Activated naive CD4-positive, alpha-beta T cell treated with anti-CD3 and anti-CD28 coated beads for 36 hours (primary cell): ENCODE data around the gene SDK1. TPM values are rescaled to one million over a fixed set of nuclear protein-coding genes. Genes with fewer than 3 reads are reported as not detected.

Experiments
- CTCF ChIA-PET: fragments of 350-600 bp; sonication (Branson Sonifier 250); formaldehyde crosslinking; loops from one replicate; lab custom pipeline; 2021; ENCODE audit warnings: antibody characterized with exemption; lab: Charles Lee
- DNase-seq: peaks from one replicate; pipeline ENCODE4 v3.0.0-alpha.2; 2020
- H3K27ac Mint-ChIP-seq: one replicate; pipeline ENCODE4 v1.8.0; 2021; ENCODE audit warnings: mild to moderate bottlenecking, mixed read lengths
- H3K27me3 Mint-ChIP-seq: one replicate; pipeline ENCODE4 v1.8.0; 2021; ENCODE audit warnings: low read depth, mixed read lengths
- H3K36me3 Mint-ChIP-seq: one replicate; pipeline ENCODE4 v1.8.0; 2021; ENCODE audit warnings: low read depth, mixed read lengths
- H3K4me1 Mint-ChIP-seq: one replicate; pipeline ENCODE4 v1.8.0; 2021; ENCODE audit warnings: low read depth, mixed read lengths
- H3K4me3 Mint-ChIP-seq: one replicate; pipeline ENCODE4 v1.8.0; 2021; ENCODE audit warnings: mild to moderate bottlenecking, moderate library complexity, mixed read lengths
- H3K9me3 Mint-ChIP-seq: one replicate; pipeline ENCODE4 v1.8.0; 2021; ENCODE audit warnings: mixed read lengths
- intact Hi-C: fragments of 100-400 bp; cut with micrococcal nuclease; formaldehyde crosslinking; loops from one replicate; pipeline ENCODE4 v1.15.1; 2023
- total RNA-seq, 2 experiments: library from RNA; stranded (reverse); gene quantifications; one replicate each; pipeline ENCODE4 v1.2.3, GENCODE V29; 2021

The SDK1 gene
- total RNA-seq, 2 experiments from 2014 or later = 1.3 to 2.0 TPM

DNA sequence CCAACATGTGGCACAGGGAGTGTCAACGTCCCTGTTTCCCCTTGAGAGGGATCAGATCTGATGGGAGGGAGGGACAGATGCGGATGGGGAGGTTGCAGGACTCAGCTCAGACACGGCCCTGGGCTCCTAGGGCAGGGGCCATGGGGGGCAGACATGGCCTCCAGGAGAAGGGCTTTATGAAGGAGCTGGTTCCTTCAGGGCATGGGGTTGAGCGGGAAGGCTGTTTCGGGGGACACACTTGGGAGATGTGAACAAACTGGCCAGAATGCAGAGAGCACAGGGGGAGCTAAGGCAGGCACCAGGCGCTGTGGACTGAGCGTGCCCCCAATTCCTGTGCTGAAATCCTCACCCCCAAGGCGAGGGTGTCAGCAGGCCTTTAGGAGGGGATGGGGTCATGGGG, 799.1 kb downstream of the SDK1 start:
- Mint-ChIP-seq H3K4me3 (no peak overlapping the region), H3K4me1 (no peaks in the 10 kb centered on the region), H3K9me3 (no peaks in the 10 kb centered on the region), H3K27ac (no peak overlapping the region), H3K27me3 (no peaks in the 10 kb centered on the region), H3K36me3 (no peaks in the 10 kb centered on the region)
- intact Hi-C loops = no loop called here
- no peak for DNase-seq
- CTCF ChIA-PET = no interaction called here

DNA sequence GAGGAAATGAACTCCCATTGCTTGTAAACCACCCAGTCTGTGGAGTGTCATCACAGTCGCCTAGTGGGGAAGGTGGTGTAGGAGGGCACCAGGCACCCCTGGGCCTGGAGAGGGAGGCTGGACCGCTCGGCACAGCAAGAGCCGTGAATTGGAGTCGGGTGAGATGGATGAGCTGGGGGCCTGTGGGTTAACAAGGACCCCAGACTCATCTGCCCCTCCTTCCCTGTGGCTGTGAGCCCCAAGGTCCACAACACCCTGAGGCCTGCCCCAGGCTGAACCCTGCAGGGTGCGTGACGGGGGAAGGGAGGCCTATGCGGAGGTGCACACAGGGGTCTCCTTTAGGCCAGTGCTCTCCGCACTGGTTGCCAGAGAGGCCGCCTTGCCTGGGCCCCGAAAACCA, 799.6 kb downstream of the SDK1 start:
- Mint-ChIP-seq H3K4me1 (no peaks in the 10 kb centered on the region), H3K27me3 (no peaks in the 10 kb centered on the region), H3K9me3 (no peaks in the 10 kb centered on the region), H3K4me3 (no peak overlapping the region), H3K27ac (no peak overlapping the region), H3K36me3 (no peaks in the 10 kb centered on the region)
- CTCF ChIA-PET = no interaction called here
- intact Hi-C loops = no loop called here
- no peak for DNase-seq

DNA sequence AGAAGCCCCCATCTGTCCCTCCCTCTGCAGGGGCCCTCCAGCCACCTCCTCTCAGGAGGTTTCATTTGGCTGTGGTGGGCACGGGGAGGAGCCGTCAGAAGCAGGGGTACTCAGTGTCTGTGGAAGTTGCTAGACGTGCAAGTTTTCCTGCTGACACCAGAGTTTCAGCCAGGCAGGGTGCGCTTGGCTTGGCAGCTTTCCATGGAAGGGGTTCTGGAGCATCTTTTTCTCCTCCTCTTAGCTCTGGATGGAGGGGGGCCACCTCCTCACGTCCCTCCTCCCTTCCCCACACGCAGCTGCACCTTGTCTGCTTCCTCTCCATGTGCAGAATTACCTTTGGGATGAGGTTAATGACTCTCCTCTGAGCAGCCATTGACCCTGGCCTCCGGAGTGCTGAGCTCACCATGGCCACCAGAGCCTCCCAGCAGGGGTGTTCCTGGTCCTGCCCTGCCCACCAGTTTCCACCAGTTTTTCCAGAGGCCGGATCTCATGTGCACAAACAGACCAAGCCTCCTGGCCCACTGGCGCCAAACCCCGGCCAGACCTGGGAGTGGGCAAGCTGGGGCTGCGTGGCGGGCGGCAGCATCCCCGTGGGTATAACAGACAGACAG, 801.3 kb downstream of the SDK1 start:
- CTCF ChIA-PET = no interaction called here
- Mint-ChIP-seq H3K4me3 (no peak overlapping the region), H3K36me3 (no peaks in the 10 kb centered on the region), H3K27ac (no peak overlapping the region), H3K9me3 (no peaks in the 10 kb centered on the region), H3K4me1 (no peaks in the 10 kb centered on the region), H3K27me3 (no peaks in the 10 kb centered on the region)
- intact Hi-C loops = no loop called here
- no peak for DNase-seq

DNA sequence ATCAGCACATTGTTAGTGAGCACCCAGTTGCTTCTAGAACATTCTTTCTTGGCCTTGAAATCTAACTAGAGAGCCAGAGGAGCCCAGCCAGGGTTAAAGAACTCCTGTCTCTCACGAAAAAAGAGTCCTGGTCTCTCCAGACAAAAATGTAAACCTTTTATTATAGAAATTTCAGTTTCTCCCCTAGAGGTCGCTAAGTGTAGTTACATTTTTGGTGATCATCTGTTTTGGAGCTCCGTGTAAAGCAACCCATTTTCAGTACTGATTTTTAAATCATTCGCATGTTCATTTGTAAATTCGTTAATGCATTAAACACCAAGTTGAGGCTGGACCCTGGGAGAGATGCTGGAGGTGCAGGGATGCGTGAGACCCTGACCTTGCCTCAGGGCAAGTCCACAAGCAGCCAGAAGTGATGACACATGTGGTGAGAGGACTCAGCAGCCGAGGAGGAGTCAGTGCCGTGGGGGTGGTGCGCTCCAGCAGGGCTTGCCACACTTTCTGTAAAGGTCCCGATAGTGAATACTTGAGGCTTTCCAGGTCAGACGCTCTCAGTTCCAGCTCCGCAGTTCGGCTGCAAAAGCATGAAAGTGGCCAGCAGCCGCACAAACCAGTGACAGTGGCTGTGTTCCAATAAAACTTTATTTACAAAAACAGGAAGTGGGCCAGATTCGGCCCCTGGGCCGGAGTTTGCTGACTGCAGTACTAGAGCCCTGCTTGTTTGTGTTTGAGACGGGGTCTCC, 802.5 kb downstream of the SDK1 start:
- intact Hi-C loops = no loop called here
- Mint-ChIP-seq H3K4me3 (no peak overlapping the region), H3K4me1 (no peaks in the 10 kb centered on the region), H3K9me3 (no peaks in the 10 kb centered on the region), H3K27me3 (no peaks in the 10 kb centered on the region), H3K27ac (no peak overlapping the region), H3K36me3 (no peaks in the 10 kb centered on the region)
- DNase-seq = no peak
- CTCF ChIA-PET = interaction anchor here (0.5 to 0.9 kb wide), 3 partner anchors 37 to 1340 kb away, joined by 3 read pairs; no protein-coding TSS in a partner anchor

DNA sequence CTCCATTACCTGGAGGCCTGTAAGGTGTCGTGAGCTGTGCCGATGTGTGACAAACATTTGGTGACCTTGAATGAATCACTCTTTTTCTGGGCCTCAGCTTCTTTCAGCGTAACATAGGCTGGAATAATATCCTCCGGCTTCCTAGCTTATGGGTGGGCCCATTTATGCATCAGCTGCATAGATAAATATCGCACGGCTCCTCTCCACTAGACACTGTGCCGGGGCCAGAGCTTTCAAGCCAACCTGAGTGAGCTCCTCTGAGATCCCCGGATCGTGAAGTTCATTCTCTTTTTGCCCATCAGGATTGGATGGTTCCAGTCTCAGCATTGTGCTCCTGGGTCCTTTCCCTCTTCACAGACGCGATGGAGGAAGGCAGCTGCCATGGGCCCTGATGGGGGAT, 806.8 kb downstream of the SDK1 start:
- CTCF ChIA-PET = no interaction called here
- Mint-ChIP-seq H3K27ac (no peak overlapping the region), H3K4me3 (no peak overlapping the region), H3K9me3 (no peaks in the 10 kb centered on the region), H3K27me3 (no peaks in the 10 kb centered on the region), H3K36me3 (no peaks in the 10 kb centered on the region), H3K4me1 (no peaks in the 10 kb centered on the region)
- intact Hi-C loops = no loop called here
- no peak for DNase-seq

DNA sequence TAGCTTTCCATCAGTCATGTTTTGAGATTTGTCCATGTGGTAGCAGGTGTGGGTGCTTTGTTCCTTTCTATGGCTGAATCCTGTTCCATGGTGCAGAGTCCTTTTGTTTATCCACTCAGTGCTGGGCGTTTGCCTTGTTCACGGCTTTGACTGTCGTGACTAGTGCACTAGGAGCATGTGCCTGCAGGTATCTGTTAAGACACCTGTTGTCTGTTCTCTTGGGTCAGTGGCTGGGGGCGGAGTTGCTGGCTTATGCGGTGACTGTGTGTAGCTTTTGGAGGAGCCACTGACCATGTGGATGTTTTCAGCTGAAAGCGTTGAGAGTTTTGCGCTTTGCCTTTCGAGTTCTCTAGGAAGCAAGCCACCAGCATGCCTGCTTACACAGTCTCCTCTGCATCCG, 807.9 kb downstream of the SDK1 start:
- DNase-seq = no peak
- Mint-ChIP-seq H3K4me1 (no peaks in the 10 kb centered on the region), H3K4me3 (no peak overlapping the region), H3K36me3 (no peaks in the 10 kb centered on the region), H3K9me3 (no peaks in the 10 kb centered on the region), H3K27me3 (no peaks in the 10 kb centered on the region), H3K27ac (no peak overlapping the region)
- intact Hi-C loops = no loop called here
- CTCF ChIA-PET = no interaction called here

DNA sequence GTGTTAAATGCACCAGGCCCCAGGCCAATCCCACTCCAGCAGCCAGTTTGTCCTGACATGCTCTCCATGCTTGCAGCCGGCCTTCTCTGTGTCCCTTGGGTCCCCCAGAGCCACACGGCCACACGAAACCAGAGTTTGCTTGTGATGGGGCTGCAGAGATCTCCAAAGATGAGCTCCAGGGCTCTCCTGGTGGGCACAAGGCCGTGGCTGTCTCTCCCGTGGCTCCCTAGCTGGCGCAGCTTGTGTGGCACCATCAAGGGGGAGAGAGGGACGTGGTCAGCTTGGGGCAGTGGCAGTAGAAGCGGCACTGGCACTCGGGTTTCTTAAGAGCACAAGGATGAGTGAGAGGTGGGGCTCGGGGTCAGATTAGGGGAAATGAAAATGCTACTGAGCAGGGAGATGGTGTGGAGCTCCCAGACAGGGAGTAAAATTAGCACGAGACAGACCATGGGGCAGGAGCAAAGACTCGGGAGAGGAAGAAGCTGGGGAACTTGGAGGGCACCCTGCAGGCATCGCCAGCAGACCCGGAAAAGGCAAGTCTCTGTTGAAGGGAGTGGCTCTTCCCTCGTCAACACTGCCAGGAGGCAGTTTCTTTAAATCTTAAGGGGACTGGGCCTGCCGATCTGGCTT, 808.5 kb downstream of the SDK1 start:
- no peaks in the 10 kb centered on the region for H3K27me3 Mint-ChIP-seq
- no peaks in the 10 kb centered on the region for H3K36me3 Mint-ChIP-seq
- H3K4me1 Mint-ChIP-seq = no peaks in the 10 kb centered on the region
- CTCF ChIA-PET = interaction anchor here (0.5 kb wide), 1 partner anchor 24 kb away, joined by 3 read pairs; no protein-coding TSS in a partner anchor
- no peak overlapping the region for H3K4me3 Mint-ChIP-seq
- no peaks in the 10 kb centered on the region for H3K9me3 Mint-ChIP-seq
- H3K27ac Mint-ChIP-seq = no peak overlapping the region
- DNase-seq = no peak
- intact Hi-C loops = no loop called here

DNA sequence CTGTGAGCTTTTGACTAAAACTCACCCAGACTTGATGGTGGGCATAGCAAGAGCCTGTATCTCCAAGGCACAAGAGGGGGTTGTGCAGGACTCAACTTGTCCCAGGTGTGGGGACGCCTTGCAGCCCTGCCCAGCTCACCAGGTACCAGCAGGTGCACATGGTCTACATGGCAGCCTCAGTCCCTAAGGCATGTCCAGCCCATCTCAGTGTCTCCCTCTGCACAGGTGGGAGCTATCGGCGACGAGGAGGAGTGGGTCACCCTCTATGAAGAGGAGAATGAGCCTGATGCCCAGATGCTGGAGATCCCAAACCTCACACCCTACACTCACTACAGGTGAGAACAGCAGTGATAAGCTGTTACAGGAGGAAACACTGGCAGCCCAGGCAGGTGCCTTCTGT, 809.4 kb downstream of the SDK1 start:
- Mint-ChIP-seq H3K36me3 (no peaks in the 10 kb centered on the region), H3K4me3 (no peak overlapping the region), H3K9me3 (no peaks in the 10 kb centered on the region), H3K27ac (no peak overlapping the region), H3K4me1 (no peaks in the 10 kb centered on the region), H3K27me3 (no peaks in the 10 kb centered on the region)
- DNase-seq = no peak
- intact Hi-C loops = no loop called here
- CTCF ChIA-PET = interaction anchor here (0.5 kb wide), 1 partner anchor 25 kb away, joined by 3 read pairs; no protein-coding TSS in a partner anchor

DNA sequence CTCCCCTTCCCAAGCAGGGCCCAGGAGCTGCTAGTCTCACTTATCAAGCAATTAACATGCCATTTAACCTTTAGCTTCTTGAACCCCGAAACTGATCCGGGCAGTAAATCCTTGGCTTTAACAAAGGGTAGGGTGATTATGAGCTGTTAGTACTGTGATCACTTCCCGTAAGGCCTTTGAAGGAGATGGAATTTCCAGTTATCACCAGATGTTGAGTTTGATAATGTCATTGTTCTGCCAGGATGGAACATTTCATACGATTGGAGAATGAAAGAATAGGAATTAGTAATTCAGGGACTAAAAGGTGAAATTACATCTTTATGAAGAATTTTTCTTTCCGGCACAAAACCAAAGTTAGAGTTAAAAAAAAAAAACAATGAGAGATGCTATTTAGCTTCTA, 810.1 kb downstream of the SDK1 start:
- no peaks in the 10 kb centered on the region for H3K27me3 Mint-ChIP-seq
- no peak overlapping the region for H3K27ac Mint-ChIP-seq
- no peaks in the 10 kb centered on the region for H3K9me3 Mint-ChIP-seq
- CTCF ChIA-PET = no interaction called here
- H3K4me3 Mint-ChIP-seq = no peak overlapping the region
- no peaks in the 10 kb centered on the region for H3K4me1 Mint-ChIP-seq
- intact Hi-C loops = no loop called here
- no peak for DNase-seq
- no peaks in the 10 kb centered on the region for H3K36me3 Mint-ChIP-seq

DNA sequence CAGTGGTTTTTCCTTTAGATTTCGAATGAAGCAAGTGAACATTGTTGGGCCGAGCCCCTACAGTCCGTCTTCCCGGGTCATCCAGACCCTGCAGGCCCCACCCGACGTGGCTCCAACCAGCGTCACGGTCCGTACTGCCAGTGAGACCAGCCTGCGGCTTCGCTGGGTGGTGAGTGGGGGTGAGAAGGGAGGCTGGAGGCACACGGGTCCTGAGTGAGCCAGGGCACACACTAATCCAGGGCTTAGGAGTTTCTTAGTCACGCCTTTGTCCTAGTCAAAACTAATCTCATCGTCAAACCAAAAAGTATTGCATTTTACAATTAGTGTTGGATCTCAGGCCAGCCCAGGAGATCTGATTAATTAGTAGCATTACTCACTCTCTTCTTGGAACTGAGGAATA, 812.2 kb downstream of the SDK1 start:
- Mint-ChIP-seq H3K36me3 (no peaks in the 10 kb centered on the region), H3K4me3 (no peak overlapping the region), H3K9me3 (no peaks in the 10 kb centered on the region), H3K4me1 (no peaks in the 10 kb centered on the region), H3K27ac (no peak overlapping the region), H3K27me3 (no peaks in the 10 kb centered on the region)
- intact Hi-C loops = no loop called here
- CTCF ChIA-PET = no interaction called here
- DNase-seq = no peak

DNA sequence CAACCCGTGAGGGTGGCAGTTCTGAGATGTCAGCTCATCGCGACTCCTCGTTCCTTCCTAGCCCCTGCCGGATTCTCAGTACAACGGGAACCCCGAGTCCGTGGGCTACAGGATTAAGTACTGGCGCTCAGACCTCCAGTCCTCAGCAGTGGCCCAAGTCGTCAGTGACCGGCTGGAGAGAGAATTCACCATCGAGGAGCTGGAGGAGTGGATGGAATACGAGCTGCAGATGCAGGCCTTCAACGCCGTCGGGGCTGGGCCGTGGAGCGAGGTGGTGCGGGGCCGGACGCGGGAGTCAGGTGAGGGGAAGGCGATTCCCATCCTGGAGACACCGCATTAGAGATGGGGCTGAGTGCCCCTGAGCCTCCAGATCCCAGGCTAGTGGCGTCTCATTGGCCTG, 812.9 kb downstream of the SDK1 start:
- Mint-ChIP-seq H3K27ac (no peak overlapping the region), H3K4me3 (no peak overlapping the region), H3K4me1 (no peaks in the 10 kb centered on the region), H3K9me3 (peaks cover 2% of the 10 kb centered on the region), H3K27me3 (no peaks in the 10 kb centered on the region), H3K36me3 (no peaks in the 10 kb centered on the region)
- CTCF ChIA-PET = no interaction called here
- DNase-seq = no peak
- intact Hi-C loops = no loop called here

DNA sequence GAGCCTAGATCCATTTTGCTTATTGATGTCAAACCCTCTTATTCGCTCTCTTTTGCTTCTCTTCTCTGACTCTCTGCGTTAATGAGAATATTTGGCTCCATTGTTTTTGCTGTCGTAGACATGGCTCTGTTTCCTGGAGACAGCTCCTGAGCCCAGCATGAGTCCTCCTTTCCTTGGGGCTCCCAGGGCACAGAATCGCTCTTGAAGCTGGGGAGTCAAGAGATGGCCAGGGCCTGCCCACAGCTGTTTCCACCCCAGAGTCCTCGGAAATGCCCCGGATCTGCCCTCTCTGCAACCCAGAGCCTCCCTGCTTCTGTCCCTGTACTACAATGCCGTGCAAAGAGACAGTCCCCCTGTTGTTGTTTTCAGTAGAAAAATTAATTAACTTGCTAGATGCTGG, 814.4 kb downstream of the SDK1 start:
- H3K27ac Mint-ChIP-seq = no peak overlapping the region

More for the DNA sequence above, 814.4 kb downstream of the SDK1 start:
- intact Hi-C loops = no loop called here
- H3K27me3 Mint-ChIP-seq = no peaks in the 10 kb centered on the region
- no peaks in the 10 kb centered on the region for H3K36me3 Mint-ChIP-seq
- H3K9me3 Mint-ChIP-seq = peaks cover 10% of the 10 kb centered on the region
- H3K4me1 Mint-ChIP-seq = no peaks in the 10 kb centered on the region
- CTCF ChIA-PET = no interaction called here
- DNase-seq = no peak
- no peak overlapping the region for H3K4me3 Mint-ChIP-seq
